Ammon's horn (tissue), 1 donor: ENCODE data around the gene STIM1.
"Not testable (repeated sequence)": the region's sequence is repeated elsewhere in the genome, so short reads cannot be mapped to it uniquely, and the experiment has no call there.

Experiments
- DNase-seq: peaks from one replicate; pipeline ENCODE4 v3.0.0-alpha.2; 2016; ENCODE audit warnings: low spot score

Gene STIM1

DNA sequence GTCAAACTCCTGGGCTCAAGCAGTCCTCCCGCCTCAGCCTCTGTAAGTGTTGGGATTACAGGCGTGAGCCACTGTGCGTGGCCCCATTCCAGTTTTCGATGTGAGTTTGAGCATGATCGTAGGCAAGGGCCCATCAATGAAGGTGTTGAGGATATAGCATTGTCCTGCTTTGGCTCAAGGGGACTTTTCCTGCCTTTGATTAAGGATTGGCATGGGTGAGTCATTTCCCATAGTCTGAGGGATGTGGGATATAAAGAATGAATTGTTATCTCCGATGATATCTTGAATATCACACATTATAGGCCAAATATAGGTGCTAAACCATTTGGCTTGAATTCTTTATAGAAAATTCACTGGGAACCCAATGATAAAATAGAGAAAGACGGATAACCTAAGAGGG, 30.4 kb downstream of the STIM1 start:
- no peak for DNase-seq

DNA sequence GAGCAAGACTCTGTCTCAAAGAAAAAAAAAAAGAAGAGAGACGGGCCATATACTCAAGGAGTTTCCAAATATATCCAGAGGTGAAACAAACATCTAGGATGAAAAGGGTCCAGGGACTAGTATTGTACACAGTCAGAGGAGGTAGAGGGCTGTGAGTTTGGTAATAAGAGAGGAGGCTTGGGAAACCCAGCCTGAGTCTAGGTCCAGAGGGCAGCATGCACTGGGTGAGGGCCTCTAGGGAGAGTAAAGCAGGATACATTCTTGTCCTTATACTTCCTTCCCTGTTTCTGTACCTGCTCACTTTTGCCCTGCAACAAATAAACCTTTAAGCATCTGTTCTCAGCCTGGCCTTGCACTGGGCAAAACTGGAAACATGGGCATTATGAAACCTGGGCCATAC, 31.5 kb downstream of the STIM1 start:
- no peak for DNase-seq

DNA sequence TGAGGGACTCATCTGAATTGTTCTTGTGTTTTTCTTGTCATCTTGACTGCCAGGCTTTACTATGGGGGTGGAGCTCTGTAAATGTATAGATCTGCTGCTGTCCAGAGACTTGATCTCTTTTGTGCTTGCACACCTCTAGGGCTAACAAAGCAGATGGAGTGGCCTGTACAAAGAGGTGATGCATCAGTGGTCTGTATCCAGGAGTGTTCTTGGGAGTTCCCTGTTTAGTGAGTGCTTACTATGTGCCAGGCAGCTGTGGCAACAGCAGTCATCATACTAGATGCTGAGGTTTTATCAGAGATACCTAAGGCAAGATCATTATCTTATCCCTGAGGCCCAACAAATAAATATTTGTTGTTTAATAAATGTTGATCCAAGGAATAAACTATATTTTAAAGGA, 33.4 kb downstream of the STIM1 start:
- DNase-seq, result no peak

DNA sequence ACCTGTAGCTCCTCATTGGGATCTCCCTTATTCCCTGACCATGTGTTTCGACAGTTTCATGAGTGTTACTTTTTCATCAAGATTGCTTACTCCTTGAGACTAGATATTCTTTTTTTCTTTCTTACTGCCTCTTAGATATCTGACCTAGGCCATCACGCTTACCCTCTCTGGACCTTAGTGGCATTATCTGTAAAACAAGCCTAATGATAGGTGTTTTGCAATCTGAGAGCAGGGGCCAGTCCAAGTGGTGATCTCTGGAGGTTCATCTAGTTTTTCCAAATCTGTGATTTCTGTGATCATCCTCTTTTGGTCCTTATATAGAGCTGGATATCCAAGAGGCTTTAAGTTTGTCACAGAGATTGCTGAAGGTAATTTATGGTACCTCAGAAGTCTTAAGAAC, 34.5 kb downstream of the STIM1 start:
- no peak for DNase-seq

DNA sequence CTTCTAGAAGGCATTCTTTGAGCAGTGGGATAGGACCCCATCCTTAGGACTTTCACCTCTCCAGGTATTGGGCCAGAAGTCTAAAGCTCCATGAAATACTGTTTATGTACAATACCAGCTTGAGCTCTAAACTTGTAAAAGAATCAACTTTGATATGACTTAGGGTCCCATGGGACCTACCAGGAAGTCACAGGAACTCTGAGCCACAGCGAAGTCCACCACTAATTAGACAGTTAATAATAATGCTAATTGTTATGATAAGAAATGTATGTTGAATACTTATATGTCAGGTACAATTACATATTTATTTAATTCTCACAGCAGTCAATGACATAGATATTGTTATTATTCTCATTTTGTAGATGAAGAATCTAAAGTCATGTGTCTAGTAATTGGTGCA, 35.3 kb downstream of the STIM1 start:
- DNase-seq, result no peak

DNA sequence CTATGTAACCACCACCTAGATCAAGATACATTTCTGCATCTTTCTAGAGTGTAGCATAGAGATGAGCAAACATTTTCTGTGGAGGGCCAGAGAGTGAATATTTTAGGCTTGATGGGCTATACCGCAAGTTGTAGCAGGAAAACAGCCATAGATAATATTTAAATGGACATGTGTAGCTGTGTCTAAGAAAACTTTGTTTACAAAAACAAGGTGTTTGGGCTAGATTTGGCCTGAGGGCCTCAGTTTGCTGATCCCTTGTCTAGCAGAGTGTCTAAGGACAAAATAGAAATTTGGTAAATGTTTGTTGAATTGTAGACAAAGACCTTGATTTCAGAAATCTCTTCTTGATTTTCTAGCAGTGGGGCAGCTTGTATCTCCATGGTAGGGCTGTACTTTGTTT, 36.3 kb downstream of the STIM1 start:
- DNase-seq, result no peak

DNA sequence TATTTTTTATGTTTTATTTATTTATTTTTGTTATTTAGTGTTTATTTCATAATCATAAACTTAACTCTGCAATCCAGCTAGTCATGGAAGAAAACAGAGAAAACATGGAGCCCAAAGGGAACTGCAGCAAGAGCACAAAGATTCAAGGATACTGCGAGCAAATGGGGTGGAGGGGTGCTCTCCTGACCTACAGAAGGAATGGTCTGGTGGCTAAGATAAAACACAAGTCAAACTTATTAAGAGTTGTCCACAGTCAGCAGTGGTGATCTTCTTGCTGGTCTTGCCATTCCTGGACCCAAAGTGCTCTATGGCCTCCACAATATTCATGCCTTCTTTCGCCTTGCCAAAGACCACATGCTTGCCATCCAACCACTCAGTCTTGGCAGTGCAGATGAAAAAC, 36.7 kb downstream of the STIM1 start:
- no peak for DNase-seq

DNA sequence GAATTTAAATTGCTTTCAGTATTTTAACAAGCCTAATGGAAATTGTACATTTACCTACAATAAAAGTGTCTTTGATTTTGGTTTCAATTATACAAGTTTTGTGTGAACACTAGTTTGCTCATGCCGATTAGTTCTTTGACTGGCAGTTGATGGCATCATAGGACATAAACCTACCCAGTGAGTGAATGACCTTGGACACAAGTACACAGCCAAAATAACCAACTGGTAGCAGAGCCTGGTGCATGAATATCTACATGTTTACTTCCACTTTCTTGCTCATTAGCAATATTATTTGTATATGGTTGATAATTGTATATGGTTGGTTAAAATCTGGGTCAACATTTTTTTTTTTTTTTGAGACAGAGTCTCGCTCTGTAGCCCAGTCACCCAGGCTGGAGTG, 37.8 kb downstream of the STIM1 start:
- DNase-seq, result no peak

DNA sequence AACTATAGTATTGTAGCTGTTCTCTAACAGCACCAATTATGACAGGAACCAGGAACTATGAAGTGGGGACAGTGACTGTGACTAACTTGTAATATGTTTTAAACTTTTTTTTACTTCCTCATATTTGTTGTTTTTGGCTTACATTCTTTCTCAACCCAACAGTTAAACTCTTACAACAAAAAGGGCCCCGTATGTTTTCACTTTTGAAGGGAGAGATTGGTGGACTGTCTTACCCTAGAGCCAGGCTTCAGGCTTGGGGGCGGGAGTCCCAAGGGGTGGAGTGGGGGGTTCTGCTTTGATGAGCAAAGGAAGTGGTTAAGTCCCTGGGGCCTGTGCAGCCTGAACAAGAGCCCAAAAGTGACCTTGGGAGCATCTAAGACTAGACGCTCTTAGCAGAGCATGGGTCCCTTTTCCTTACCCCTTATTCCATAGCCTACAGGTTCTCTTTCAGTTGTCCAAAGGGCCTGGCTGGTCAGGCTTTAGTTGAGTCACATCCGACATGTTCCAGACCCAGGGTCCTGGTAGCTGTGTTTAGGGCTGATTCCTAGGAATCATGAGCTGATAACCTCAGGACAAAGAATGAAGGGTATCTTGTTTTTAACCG, 38.8 kb downstream of the STIM1 start:
- no peak for DNase-seq

DNA sequence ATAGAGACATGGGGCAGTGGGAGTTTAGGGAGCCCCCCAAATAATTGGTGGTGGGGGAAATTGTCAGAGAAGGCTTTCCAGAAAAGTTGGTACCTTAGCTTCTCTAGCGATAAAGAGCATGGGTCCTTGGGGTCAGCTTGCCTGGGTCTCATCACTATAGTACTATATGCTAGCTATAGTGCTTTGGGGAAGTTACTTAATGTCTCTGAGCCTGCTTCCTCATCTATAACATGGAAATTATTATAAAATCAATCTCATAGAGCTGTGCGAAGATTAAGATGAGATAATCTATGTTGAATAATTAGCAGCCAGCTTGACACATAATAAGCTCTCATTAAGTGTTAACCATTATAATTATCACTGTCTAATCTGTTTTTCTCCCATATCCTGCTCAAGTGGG, 41.2 kb downstream of the STIM1 start:
- DNase-seq, result no peak

DNA sequence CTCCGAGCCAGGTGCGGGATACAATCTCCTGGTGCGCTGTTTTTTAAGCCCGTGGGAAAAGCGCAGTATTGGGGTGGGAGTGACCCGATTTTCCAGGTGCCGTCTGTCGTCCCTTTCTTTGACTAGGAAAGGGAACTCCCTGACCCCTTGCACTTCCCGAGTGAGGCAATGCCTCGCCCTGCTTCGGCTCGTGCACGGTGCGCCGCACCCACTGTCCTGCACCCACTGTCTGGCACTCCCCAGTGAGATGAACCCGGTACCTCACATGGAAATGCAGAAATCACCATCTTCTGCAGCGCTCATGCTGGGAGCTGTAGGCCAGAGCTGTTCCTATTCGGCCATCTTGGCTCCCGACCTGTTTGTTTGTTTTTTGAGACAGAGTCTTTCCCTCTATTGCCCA, 44.8 kb downstream of the STIM1 start:
- DNase-seq, result not testable (repeated sequence)

DNA sequence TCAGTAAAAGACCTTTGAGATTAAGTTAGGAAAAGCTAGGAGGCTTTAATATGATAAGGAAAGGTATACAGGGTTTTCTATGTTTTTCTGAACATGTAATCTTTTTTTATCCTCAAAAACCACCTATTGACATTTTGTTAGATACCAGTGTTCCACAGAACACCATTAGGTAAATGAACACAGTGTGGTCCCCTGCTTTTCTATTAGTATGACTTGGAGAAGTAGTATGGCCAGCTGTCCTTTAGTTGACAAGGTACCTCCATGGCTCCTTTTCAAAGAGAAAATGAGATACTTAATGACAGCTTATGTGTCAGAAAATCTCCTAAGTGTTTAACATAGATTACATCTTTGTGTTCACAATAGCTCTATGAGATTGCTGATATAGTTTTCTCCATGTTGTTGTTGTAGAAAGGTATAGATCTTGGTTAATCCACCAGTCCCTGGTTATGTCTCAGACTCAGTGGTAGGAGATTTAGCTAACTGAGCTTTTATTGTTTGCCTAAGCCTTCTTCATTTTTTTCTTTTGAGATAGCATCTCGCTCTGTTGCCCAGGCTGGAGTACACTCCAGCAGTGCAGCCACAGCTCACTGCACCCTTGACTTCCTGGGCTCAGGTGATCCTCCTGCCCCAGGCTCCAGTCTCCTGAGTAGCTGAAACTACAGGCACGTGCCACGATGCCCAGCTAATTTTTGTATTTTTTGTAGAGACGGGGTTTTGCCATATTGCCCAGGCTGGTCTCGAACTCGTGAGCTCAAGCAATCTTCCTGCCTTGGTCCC, 46.0 kb downstream of the STIM1 start:
- no peak for DNase-seq

DNA sequence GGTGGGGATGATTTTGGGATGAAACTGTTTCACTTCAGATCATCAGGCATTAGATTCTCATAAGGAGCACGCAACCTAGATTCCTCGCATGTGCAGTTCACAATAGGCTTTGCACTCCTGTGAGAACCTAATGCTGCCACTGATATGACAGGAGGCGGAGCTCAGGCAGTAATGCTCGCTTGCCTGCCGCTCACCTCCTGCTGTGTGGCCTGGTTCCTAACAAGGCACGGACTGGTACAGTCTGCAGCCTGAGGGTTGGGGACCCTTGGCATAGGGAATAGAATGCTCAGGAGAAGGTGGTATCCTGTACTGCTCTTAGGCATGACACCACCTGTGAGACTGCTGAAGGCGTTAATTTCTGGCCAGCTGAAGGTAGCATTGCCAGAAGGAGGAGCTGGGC, 47.0 kb downstream of the STIM1 start:
- DNase-seq, result no peak

DNA sequence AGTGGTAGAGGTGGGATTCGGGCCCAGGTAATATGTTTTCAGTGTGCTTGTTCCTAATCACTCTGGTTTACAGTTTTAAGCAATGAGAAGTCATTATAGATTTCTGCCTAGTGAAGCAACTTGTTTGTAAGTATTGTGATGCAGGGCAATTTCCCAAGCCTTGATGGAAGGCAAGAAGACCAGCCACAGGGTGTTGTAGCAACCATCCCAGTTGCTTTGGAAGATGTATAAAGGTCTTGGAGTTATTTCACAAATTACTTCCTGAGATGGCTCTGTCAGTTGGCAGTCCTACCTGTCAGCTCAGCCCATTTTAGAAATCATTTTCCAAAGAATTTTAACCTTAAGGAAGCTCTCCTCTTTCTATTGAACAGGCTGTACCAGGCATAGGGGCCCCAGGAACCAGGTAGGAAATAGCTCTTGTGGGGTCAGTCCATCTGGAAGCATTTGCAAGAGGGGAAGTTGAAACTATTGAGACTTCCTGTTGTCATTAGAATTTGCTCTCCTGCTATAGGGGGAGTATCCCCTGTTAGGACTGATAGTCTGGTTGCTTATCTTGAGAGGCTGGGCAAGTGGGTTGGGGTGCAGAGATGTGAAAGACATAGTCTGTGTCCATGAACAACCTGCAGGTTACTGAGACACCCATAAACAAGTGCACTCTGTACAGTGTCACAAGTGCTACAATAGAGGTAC, 47.9 kb downstream of the STIM1 start:
- DNase-seq, result no peak

DNA sequence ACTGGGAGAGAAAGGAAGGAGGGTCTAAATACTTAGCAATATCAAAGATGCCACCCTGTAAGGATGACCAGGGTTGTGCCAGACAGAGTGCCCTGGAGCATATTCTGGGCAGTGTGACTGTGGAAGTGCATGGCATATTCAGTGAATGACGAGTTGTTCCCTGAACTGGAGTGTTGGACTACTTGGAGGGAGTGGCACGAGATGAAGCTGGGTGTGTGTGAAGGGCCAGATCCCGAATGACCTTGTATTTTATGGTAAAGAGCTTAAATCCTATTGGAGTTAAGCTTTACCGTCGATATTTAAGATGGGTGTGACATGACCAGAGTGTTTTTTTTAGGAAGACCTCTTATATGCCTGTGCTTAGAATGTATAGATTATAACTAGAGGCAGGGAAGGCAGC, 48.8 kb downstream of the STIM1 start:
- no peak for DNase-seq

DNA sequence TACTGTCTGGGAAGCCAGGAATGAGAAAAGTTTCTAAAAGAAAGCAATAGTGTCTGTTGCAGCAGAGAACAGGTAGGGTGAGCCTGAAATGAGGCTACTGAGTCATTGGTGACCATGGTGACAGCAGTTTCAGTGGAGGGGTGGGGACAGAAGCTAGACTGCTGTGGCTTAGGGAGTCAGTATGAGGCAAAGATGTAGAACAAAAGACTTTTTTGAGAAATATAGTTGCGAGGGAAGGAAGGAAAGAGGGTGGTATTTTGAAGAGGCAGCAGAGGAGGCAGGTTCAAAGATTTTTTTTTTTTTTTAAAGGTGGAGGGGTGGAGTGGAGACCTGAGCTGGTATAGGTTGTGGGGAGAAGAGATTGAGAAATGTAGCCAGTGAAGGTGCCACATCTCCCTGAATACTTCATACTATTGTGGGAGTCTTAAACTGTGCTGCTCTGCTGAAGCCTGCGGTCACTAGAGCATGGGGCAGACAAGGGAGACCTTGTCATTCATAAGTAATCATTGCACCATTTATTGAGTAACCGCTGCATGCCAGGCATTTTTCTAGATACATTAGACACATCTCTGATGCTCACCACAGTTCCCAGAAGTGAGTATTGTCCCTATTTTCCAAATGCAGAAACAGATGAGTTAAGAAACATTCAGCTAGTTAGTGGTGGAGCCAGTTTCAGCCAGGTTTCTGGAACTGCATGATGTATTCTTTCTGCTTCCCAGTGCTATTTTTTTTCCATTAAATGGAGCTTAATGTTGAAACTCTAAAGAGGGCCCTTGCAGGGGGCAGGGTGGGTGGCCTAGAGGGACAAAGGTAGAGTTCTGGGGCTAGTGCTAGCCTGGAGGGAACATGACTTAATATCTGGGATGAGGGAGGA, 49.9 kb downstream of the STIM1 start:
- no peak for DNase-seq

DNA sequence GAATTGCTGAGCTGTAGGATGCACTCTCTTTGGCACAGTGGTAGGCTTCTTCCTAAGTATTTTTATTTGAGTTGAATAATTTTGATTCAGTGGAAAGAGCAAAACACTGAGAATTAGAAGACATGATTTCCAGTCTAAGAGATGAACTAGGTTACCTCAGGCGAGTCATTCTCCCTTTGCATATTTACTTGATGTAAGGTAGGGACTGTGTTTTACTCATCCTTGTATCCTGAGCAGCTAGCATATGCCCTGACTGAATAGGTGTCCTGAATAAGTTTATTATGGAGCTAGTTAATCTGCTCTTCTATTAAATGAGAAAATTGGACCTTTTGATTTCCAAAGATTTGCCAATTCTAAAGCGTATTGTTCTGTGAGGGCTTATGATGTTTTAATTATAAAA, 50.7 kb downstream of the STIM1 start:
- no peak for DNase-seq

DNA sequence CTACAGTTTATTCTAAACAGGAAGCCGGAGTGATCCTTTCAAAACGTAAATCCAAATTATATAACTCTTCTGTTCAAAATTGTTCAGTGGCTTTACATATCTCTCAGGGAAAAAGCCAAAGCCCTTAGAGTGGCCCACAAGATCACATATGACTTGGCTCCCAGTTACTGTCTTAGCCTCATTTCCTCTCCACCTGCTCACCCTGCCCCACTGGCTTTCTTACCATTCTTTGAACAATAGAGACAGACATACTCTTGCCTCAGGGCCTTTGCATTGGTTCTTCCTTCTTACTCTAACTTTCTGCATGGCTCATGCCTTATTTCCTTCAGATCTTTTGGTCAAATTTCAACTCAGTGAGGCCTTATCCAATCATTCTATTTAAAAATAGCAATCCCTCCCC, 52.1 kb downstream of the STIM1 start:
- DNase-seq, result no peak

DNA sequence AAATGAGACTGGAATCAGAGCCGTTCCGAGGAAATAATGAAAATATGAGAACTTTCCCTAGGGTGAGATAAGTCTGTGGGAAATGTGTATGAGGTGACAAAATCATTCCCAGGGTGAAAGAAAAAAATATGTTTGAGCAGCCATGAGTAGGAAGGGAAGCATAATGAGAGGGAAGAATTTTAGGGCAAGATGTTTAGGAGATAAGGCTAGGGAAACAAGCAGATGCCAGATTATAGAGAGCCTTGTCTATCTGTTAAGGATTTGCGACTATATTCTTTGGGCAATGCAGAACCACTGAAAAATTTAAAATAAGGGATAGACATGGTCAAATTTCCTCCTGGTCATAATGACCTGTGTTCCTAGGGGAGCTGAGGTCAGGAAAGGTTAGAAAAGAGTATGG, 54.4 kb downstream of the STIM1 start:
- DNase-seq, result no peak

DNA sequence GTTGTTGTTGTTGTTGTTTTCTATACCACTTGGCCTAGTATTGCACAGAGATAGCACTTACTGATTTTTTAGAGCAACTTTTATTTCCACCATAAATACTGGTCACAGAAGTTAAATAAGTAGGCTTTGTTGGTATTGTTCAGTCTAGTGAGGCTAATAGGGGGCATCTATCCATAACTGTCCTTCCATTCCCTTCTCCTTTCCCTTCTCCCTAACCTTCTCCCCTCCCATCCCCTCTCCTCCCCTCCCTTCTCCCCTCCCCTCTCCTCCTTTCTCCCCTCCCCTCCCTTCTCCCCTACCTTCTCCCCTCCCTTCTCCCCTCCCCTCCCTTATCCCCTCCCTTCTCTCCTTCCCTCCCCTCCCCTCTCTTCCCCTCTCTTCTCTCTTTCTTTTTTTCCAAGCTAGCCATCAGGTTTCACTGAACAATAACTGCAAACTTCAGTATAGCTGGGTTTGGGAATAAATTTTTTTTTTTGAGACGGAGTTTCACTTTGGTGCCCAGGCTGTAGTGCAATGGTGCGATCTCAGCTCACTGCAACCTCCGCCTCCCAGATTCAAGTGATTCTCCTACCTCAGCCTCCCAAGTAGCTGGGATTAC, 56.5 kb downstream of the STIM1 start:
- no peak for DNase-seq

DNA sequence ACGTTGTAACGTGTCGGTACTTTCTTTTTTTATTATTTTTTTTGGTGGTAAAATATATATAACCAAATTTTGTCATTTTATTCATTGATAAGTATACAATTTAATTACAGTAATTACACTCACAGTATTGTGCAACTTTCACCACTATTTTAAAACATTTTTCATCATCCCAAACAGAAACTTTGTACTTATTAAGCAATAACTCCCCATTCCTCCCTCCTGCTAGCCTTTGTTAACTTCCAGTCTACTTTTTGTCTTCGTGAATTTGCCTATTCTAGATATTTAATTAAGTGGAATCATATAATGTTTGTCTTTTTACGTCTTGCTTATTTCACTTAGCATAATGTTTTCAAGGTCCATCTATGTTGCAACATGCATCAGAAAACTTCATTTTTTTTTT, 58.5 kb downstream of the STIM1 start:
- no peak for DNase-seq

DNA sequence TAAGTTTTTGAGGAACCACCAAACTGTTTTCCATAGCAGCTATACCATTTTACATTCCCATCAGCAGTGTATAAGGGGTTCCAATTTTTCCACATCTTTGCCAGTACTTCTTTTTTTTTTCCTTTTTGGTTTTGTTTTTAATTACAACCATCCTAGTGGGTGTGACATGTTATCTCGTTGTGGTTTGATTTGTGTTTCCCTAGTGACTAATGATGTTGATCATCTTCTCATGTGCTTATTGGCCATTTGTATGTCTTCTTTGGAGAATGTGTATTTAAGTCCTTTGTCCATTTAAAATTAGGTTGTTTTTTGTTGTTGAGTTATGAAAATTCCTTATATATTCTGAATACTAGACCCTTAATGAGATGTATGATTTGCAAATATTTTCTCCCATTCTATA, 59.3 kb downstream of the STIM1 start:
- DNase-seq, result no peak
